ENCODE results near the gene NAA38. TPM values are rescaled to one million over a fixed set of nuclear protein-coding genes. Genes with fewer than 3 reads are reported as not detected.

The NAA38 gene
- total RNA-seq, 4 donors from 2014 or later, result 61.2 to 209 (median 68.2) TPM

DNA sequence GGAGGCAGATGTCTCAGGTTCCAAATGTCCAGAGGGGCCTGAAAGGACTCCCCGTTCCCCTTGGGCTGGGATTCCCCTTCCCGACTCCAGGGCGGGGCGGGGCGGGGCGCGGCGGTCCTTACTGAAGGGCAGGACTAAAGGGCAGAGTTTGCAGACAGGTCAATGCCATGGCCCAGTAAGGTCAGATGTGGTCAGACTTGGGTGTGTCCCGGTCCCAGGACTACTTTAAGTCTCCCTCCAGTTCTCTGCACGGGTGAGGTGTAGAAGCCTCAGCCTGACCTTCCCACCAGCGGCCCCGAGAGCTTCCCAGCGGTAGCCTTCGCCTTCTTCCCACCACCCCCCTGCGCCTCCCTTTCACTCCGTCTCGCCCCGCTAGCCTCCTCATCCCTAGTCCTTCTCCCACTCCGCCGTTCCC lies 22.8 kb downstream of the NAA38 start:
- DNase-seq (ENCODE audit: low spot score), result no peak
- TF ChIP-seq, protein P1, sequence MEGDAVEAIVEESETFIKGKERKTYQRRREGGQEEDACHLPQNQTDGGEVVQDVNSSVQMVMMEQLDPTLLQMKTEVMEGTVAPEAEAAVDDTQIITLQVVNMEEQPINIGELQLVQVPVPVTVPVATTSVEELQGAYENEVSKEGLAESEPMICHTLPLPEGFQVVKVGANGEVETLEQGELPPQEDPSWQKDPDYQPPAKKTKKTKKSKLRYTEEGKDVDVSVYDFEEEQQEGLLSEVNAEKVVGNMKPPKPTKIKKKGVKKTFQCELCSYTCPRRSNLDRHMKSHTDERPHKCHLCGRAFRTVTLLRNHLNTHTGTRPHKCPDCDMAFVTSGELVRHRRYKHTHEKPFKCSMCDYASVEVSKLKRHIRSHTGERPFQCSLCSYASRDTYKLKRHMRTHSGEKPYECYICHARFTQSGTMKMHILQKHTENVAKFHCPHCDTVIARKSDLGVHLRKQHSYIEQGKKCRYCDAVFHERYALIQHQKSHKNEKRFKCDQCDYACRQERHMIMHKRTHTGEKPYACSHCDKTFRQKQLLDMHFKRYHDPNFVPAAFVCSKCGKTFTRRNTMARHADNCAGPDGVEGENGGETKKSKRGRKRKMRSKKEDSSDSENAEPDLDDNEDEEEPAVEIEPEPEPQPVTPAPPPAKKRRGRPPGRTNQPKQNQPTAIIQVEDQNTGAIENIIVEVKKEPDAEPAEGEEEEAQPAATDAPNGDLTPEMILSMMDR (IDR thresholded peaks at IDR 0.05), result no peak

DNA sequence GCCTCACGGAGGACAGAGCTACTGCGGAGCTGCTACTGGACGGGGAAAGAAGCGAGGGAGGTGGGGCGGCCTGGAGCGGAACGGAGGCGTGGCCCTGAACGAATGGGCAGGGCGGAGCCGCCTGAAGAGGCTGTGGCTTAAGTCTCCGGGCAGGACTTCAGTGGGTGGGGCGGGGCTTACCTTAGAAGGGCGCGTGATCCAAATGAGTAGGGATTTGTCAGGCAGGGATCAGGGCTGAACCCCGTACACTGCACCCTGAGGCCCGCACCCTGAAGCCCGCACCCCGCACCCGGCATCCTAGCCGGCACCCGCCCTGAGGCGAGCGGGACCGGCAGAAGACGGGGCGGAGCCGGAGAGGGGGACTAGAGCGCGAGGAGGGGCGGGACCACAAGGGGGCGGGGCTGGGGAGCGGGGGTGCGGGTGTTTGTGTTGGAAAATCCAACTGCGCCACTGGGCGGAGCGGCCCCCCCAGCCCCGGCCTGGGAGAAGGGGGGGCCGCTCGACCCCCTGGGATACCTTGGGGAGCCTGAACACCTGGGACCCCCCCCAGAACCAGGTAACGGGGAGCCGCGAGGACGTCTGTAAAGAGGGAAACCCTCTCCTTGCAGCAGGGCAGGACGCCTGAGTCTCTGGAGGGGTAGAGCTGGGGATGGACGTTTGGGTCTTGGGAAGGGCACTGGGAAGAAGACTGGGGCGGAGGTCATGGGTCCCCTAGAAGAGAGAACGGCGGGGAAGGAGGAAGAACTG lies 23.4 kb downstream of the NAA38 start, which contains the start of gene KDM6B:
TSS of gene KDM6B (plus strand) at position 423 of the 747 bp plus-strand sequence. CDS start 11,338 bp downstream, outside the sequence.
- ATAC-seq (ENCODE audit: low FRiP score) (peak; percentile 71), DNase-seq (ENCODE audit: low spot score) (peak; percentile 83)
- TF ChIP-seq, protein P1 (IDR thresholded peaks at IDR 0.05), result no peak

More for the DNA sequence above, 22.8 kb downstream of the NAA38 start:
- ATAC-seq (ENCODE audit: low FRiP score), result peak; percentile 31

DNA sequence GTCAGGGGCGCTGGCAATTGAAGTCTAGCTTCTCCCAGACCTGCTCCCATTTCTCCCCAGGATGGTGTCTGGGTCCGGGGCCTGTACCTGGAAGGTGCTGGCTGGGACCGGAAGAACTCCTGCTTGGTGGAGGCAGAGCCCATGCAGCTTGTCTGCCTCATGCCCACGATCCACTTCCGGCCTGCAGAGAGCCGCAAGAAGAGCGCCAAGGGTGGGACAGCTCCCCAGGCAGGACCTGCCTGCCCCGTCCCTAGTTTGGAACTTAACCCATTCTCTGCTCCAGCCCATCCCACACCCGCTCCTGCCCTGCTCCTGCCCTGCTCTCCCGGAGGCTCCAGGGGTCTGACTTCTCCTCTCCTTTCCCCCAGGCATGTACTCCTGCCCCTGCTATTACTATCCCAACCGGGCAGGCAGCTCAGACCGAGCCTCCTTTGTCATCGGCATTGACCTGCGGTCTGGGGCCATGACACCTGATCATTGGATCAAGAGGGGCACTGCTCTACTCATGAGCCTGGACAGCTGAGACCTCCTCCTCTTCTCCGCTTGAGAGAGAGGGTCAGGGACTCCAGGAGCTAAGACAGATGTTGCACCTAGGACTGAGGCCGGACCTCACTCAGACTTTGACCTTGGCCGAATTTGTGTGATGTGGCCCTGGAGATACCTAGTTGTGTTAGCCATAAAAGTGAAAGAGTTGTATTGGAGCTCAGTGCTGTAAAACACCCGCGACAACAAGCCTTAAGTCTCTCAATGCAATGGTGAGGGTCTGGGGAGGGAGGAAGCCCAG lies 24.2 kb downstream of the NAA38 start:
- ATAC-seq (ENCODE audit: low FRiP score) (no peak), DNase-seq (ENCODE audit: low spot score) (no peak)
- TF ChIP-seq, protein P1 (IDR thresholded peaks at IDR 0.05), result no peak

DNA sequence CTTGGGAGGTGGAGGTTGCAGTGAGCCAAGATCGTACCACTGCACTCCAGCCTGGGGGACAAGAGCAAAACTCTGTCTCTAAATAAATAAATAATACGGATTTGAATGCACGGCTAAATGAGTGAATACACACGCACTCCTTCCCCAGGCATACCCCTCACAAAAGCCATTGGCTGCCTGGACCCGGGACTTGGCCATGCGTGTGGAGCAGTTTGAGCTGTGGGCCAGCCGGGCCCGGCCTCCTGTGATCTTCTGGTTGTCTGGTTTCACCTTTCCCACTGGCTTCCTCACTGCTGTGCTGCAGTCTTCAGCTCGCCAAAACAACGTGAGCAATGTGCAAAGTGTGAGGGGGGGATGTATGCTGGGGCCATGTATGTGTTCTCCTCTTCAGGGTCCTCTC lies 24.9 kb downstream of the NAA38 start:
- ATAC-seq (ENCODE audit: low FRiP score) (no peak), DNase-seq (ENCODE audit: low spot score) (no peak)
- TF ChIP-seq, protein P1 (IDR thresholded peaks at IDR 0.05), result no peak

DNA sequence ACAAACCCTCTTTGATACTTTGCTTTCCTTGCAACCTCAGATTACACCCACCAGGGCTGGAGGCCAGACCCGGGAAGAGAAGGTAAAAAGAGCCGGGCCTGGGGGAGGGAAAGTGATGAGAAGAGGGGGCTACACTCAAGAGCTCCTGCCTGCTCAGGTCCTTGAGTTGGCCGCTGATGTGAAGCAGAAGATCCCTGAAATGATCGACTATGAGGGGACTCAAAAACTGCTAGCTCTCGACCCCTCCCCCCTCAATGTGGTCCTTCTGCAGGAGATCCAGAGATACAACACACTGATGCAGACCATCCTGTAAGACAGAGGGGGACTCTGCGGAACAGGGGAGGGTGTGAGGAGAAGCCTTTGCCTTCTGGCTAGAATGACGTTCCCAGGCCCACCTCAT lies 26.1 kb downstream of the NAA38 start:
- TF ChIP-seq, protein P1 (IDR thresholded peaks at IDR 0.05), result no peak
- ATAC-seq (ENCODE audit: low FRiP score) (no peak), DNase-seq (ENCODE audit: low spot score) (no peak)

DNA sequence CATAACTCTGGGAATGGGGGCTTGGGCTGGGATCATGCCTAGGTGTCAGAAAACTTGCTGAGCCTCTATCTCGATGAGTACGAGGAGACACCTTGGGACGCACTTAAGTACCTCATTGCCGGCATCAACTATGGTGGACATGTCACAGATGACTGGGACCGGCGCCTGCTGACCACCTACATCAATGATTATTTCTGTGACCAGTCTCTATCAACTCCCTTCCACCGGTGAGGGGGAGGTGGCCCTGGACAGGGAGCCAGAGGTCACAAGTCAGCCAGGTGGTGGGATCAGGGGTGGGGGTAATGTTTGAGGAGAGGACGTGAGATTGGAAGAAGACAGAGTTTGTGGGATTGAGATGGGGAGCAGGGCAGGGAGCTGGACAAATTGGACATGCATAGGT lies 26.7 kb downstream of the NAA38 start:
- ATAC-seq (ENCODE audit: low FRiP score) (no peak), DNase-seq (ENCODE audit: low spot score) (no peak)
- TF ChIP-seq, protein P1 (IDR thresholded peaks at IDR 0.05), result no peak
